Kidney epithelial cell (primary cell): ENCODE data around the gene GPC6. TPM values are rescaled to one million over a fixed set of nuclear protein-coding genes. Genes with fewer than 3 reads are reported as not detected.

Experiments
- DNase-seq: peaks from one replicate; pipeline ENCODE4 v3.0.0-alpha.2; 2010; ENCODE audit warnings: low read depth
- H3K27me3 ChIP-seq: 2 replicates; pipeline ENCODE4 v1.6.0; 2011; ENCODE audit warnings: low read length; ENCODE audit not compliant: control insufficient read depth, insufficient read depth
- H3K36me3 ChIP-seq: 2 replicates; pipeline ENCODE4 v1.5.1; 2011; ENCODE audit warnings: low read length; ENCODE audit not compliant: control insufficient read depth, insufficient read depth
- H3K4me3 ChIP-seq: 2 replicates; pipeline ENCODE4 v1.5.1; 2011; ENCODE audit warnings: low read depth, mild to moderate bottlenecking, control low read depth, low read length
- CTCF ChIP-seq: IDR thresholded peaks from 2 replicates; pipeline ENCODE4 v1.5.1; 2011; ENCODE audit warnings: mild to moderate bottlenecking, moderate library complexity, low read length, control low read depth, inconsistent platforms; ENCODE audit not compliant: insufficient read depth, poor library complexity, severe bottlenecking
- total RNA-seq: library from RNA; depleted of rRNA; stranded (reverse); fragments of >200 nt; gene quantifications from 2 replicates; pipeline ENCODE4 v1.2.3, GENCODE V29; 2015

GPC6 gene
- total RNA-seq, 1 donor from 2014 or later, result 62.7 TPM

- Histone ChIP-seq H3K27me3 (no peaks in the 10 kb centered on the region), H3K4me3 (no peak overlapping the region), H3K36me3 (no peaks in the 10 kb centered on the region)
- TF ChIP-seq CTCF, result no peak
- DNase-seq, result no peak
Measured at GRCh38 chr13:93745884-93746283, 519.3 kb downstream of the GPC6 start.

GRCh38 chr13:93746589-93746988, 520.0 kb downstream of the GPC6 start:
- no peak for DNase-seq
- TF ChIP-seq CTCF, result no peak
- Histone ChIP-seq H3K27me3 (no peaks in the 10 kb centered on the region), H3K36me3 (no peaks in the 10 kb centered on the region), H3K4me3 (no peak overlapping the region)

GRCh38 chr13:93750676-93751075, 524.1 kb downstream of the GPC6 start:
- DNase-seq, result no peak
- Histone ChIP-seq H3K36me3 (no peaks in the 10 kb centered on the region), H3K4me3 (no peak overlapping the region), H3K27me3 (no peaks in the 10 kb centered on the region)
- no peak for TF ChIP-seq CTCF

- H3K36me3 ChIP-seq, result no peaks in the 10 kb centered on the region
- no peaks in the 10 kb centered on the region for H3K27me3 ChIP-seq
- no peak overlapping the region for H3K4me3 ChIP-seq
- no peak for TF ChIP-seq CTCF
- DNase-seq, result no peak
Measured at GRCh38 chr13:93751117-93751516, 524.5 kb downstream of the GPC6 start.

GRCh38 chr13:93752541-93752940, 525.9 kb downstream of the GPC6 start:
- DNase-seq, result no peak
- no peaks in the 10 kb centered on the region for H3K27me3 ChIP-seq
- no peak for TF ChIP-seq CTCF
- no peak overlapping the region for H3K4me3 ChIP-seq
- H3K36me3 ChIP-seq, result no peaks in the 10 kb centered on the region

- no peak for DNase-seq
- TF ChIP-seq CTCF, result no peak
- no peaks in the 10 kb centered on the region for H3K36me3 ChIP-seq
- H3K27me3 ChIP-seq, result no peaks in the 10 kb centered on the region
- no peak overlapping the region for H3K4me3 ChIP-seq
Measured at GRCh38 chr13:93753639-93754038, 527.0 kb downstream of the GPC6 start.
